Natural killer cell treated with Interleukin-12 subunit alpha and Interleukin-12 subunit beta and Interleukin-15 and Interleukin-18, amount 100 ng/mL, for 72 hours (primary cell): ENCODE data around the gene FBXL17. TPM values are rescaled to one million over a fixed set of nuclear protein-coding genes. Genes with fewer than 3 reads are reported as not detected.

Experiments
- ATAC-seq, 2 donors: fragments of 150-1000 bp; cut with Tn5 transposase in 1 of 2; sonication (Bioruptor Pico), chemical (Tn5 transposase) in 1 of 2; 2 replicates each; pipeline ENCODE4 v1.10.0; 2021
- DNase-seq: peaks from one replicate; pipeline ENCODE4 v3.0.0; 2022; ENCODE audit warnings: low spot score
- H3K27ac Mint-ChIP-seq, 2 donors: 1 replicate in 1 of 2; 2 replicates in 1 of 2; pipeline ENCODE4 v1.8.0; 2022; ENCODE audit warnings: mixed read lengths in 2 of 2, mild to moderate bottlenecking in 1 of 2, moderate library complexity in 1 of 2
- H3K27me3 Mint-ChIP-seq, 2 donors: 1 replicate in 1 of 2; 2 replicates in 1 of 2; pipeline ENCODE4 v1.8.0; 2022; ENCODE audit warnings: mixed read lengths in 2 of 2
- H3K36me3 Mint-ChIP-seq: one replicate; pipeline ENCODE4 v1.8.0; 2022; ENCODE audit warnings: mixed read lengths
- H3K4me1 Mint-ChIP-seq, 2 donors: 1 replicate in 1 of 2; 2 replicates in 1 of 2; pipeline ENCODE4 v1.8.0; 2022; ENCODE audit warnings: low read depth in 2 of 2, mixed read lengths in 2 of 2, mild to moderate bottlenecking in 1 of 2
- H3K4me3 Mint-ChIP-seq: one replicate; pipeline ENCODE4 v1.8.0; 2022; ENCODE audit warnings: mixed read lengths
- H3K9me3 Mint-ChIP-seq: 2 replicates; pipeline ENCODE4 v1.8.0; 2022; ENCODE audit warnings: mixed read lengths
- total RNA-seq, 2 donors: library from RNA; stranded (reverse); gene quantifications; one replicate each; pipeline ENCODE4 v1.2.3, GENCODE V29; 2022

Gene FBXL17
- total RNA-seq, 2 donors from 2014 or later, result 11.5 to 14.1 TPM

- Mint-ChIP-seq H3K36me3 (peaks cover 6% of the 10 kb centered on the region), H3K27me3 (no peaks in the 10 kb centered on the region), H3K27ac (peak overlapping the region in 1 of 2 donors; percentile 31), H3K4me3 (no peak overlapping the region), H3K4me1 (peaks cover 5% of the 10 kb centered on the region in 2 donors), H3K9me3 (no peaks in the 10 kb centered on the region)
- no peak for ATAC-seq
- DNase-seq, result no peak
Measured at GRCh38 chr5:108361239-108361638, 20.7 kb downstream of the FBXL17 start.

- Mint-ChIP-seq H3K9me3 (no peaks in the 10 kb centered on the region), H3K36me3 (peaks cover 6% of the 10 kb centered on the region), H3K4me1 (peaks cover 5% of the 10 kb centered on the region in 2 donors), H3K27me3 (no peaks in the 10 kb centered on the region), H3K4me3 (no peak overlapping the region), H3K27ac (no peak overlapping the region)
- no peak for DNase-seq
- no peak for ATAC-seq
Measured at GRCh38 chr5:108360280-108360679, 21.6 kb downstream of the FBXL17 start.

- Mint-ChIP-seq H3K27me3 (no peaks in the 10 kb centered on the region), H3K27ac (no peak overlapping the region), H3K9me3 (no peaks in the 10 kb centered on the region), H3K4me3 (no peak overlapping the region), H3K4me1 (peaks cover 2 to 5% of the 10 kb centered on the region in 2 donors), H3K36me3 (peaks cover 6% of the 10 kb centered on the region)
- DNase-seq (no peak), ATAC-seq (no peak)
Measured at GRCh38 chr5:108356286-108356685, 25.6 kb downstream of the FBXL17 start.

- Mint-ChIP-seq H3K36me3 (no peaks in the 10 kb centered on the region), H3K4me1 (no peaks in the 10 kb centered on the region), H3K4me3 (no peak overlapping the region), H3K27me3 (no peaks in the 10 kb centered on the region), H3K27ac (no peak overlapping the region), H3K9me3 (no peaks in the 10 kb centered on the region)
- ATAC-seq (no peak), DNase-seq (no peak)
Measured at GRCh38 chr5:108353087-108353486, 28.8 kb downstream of the FBXL17 start.

- no peak for ATAC-seq
- no peak for DNase-seq
- Mint-ChIP-seq H3K27me3 (no peaks in the 10 kb centered on the region), H3K4me1 (no peaks in the 10 kb centered on the region), H3K36me3 (no peaks in the 10 kb centered on the region), H3K27ac (no peak overlapping the region), H3K4me3 (no peak overlapping the region), H3K9me3 (no peaks in the 10 kb centered on the region)
Measured at GRCh38 chr5:108345541-108346171, 36.2 kb downstream of the FBXL17 start.

DNA sequence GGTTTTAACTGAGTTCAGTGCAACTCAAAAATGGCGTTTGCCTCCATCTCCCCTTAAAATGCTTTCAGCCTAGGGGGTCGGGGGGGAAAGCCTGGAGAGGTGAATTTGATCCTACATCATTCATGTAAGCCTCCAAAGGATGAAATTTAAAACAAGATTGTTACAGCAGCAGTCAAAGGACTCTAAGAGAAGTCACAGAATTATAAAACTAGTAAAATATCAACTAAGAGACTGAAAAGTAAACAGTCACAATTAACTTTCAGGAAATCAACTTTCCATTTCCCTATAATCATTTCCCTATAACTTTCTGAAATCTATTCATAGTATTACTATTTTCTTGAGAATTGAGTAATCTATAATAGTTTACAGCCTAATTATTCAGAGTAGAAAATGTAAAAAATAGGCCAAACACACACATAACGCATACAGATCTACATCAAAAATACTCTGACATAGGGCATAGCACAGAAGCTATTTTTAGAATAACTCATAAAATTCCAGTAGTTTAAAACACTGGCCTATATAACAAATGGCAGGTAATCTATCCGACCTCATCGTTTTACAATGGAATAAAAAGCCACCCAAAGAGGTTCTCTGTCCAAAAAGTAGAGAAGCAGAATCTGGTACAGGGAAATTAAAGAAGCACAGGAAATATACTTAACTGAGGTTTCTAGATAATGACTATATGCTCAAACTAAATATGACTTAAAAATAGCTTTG is 37.6 kb downstream of the FBXL17 start:
- Mint-ChIP-seq H3K4me1 (no peaks in the 10 kb centered on the region), H3K36me3 (no peaks in the 10 kb centered on the region), H3K9me3 (no peaks in the 10 kb centered on the region), H3K4me3 (no peak overlapping the region), H3K27me3 (no peaks in the 10 kb centered on the region), H3K27ac (no peak overlapping the region)
- ATAC-seq (no peak), DNase-seq (no peak)

DNA sequence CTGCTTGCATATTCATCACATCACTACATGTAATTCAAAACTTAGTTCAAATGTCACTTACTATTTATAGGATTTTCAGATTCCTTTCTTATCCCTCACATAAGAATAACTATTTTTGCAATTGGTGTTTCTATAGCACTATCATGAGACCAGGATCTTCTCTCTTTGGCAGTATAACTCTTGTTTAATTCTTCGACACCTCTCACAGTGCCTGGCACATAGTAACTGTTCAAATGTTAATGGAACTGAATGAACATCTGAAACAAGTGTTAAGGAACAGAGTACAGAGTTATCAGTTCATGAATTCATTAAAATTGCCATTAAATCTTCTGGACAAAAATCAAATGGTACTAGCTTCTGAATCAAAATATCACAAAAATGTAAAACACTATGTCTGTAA is 40.0 kb downstream of the FBXL17 start:
- Mint-ChIP-seq H3K27me3 (no peaks in the 10 kb centered on the region), H3K4me3 (no peak overlapping the region), H3K4me1 (no peaks in the 10 kb centered on the region), H3K27ac (no peak overlapping the region), H3K9me3 (no peaks in the 10 kb centered on the region), H3K36me3 (no peaks in the 10 kb centered on the region)
- DNase-seq (no peak), ATAC-seq (no peak)

- Mint-ChIP-seq H3K27ac (no peak overlapping the region), H3K4me1 (no peaks in the 10 kb centered on the region), H3K9me3 (no peaks in the 10 kb centered on the region), H3K27me3 (no peaks in the 10 kb centered on the region), H3K4me3 (no peak overlapping the region), H3K36me3 (no peaks in the 10 kb centered on the region)
- no peak for ATAC-seq
- no peak for DNase-seq
Measured at GRCh38 chr5:108340131-108340530, 41.8 kb downstream of the FBXL17 start.

- Mint-ChIP-seq H3K27ac (no peak overlapping the region), H3K27me3 (no peaks in the 10 kb centered on the region), H3K36me3 (no peaks in the 10 kb centered on the region), H3K9me3 (no peaks in the 10 kb centered on the region), H3K4me3 (no peak overlapping the region), H3K4me1 (peaks cover 0 to 4% of the 10 kb centered on the region in 2 donors)
- DNase-seq (no peak), ATAC-seq (no peak)
Measured at GRCh38 chr5:108339220-108339619, 42.7 kb downstream of the FBXL17 start.

GRCh38 chr5:108334225-108334624 is 47.7 kb downstream of the FBXL17 start:
- Mint-ChIP-seq H3K4me1 (peaks cover 0 to 6% of the 10 kb centered on the region in 2 donors), H3K4me3 (no peak overlapping the region), H3K9me3 (no peaks in the 10 kb centered on the region), H3K27ac (no peak overlapping the region), H3K27me3 (no peaks in the 10 kb centered on the region), H3K36me3 (no peaks in the 10 kb centered on the region)
- ATAC-seq, result no peak
- DNase-seq, result no peak

GRCh38 chr5:108326982-108327381 is 54.9 kb downstream of the FBXL17 start:
- ATAC-seq, result no peak
- H3K27ac Mint-ChIP-seq, result no peak overlapping the region

GRCh38 chr5:108324886-108325285 is 57.0 kb downstream of the FBXL17 start:
- no peaks in the 10 kb centered on the region for H3K9me3 Mint-ChIP-seq
- ATAC-seq (no peak), DNase-seq (no peak)
- peaks cover 16% of the 10 kb centered on the region for H3K36me3 Mint-ChIP-seq
- peaks cover 0 to 5% of the 10 kb centered on the region in 2 donors for H3K4me1 Mint-ChIP-seq
- no peak overlapping the region for H3K4me3 Mint-ChIP-seq
- H3K27me3 Mint-ChIP-seq, result no peaks in the 10 kb centered on the region
- H3K27ac Mint-ChIP-seq, result no peak overlapping the region

More at GRCh38 chr5:108326982-108327381, 54.9 kb downstream of the FBXL17 start:
- no peak for DNase-seq
- Mint-ChIP-seq H3K4me1 (peaks cover 0 to 5% of the 10 kb centered on the region in 2 donors), H3K9me3 (no peaks in the 10 kb centered on the region), H3K27me3 (no peaks in the 10 kb centered on the region), H3K4me3 (no peak overlapping the region), H3K36me3 (peaks cover 16% of the 10 kb centered on the region)

- peaks cover 10% of the 10 kb centered on the region for H3K36me3 Mint-ChIP-seq
- no peak overlapping the region for H3K4me3 Mint-ChIP-seq
- ATAC-seq, result no peak
- H3K27me3 Mint-ChIP-seq, result no peaks in the 10 kb centered on the region
- H3K4me1 Mint-ChIP-seq, result peaks cover 0 to 3% of the 10 kb centered on the region in 2 donors
- no peak for DNase-seq
- no peak overlapping the region for H3K27ac Mint-ChIP-seq
- H3K9me3 Mint-ChIP-seq, result no peaks in the 10 kb centered on the region
Measured at GRCh38 chr5:108321341-108321740, 60.6 kb downstream of the FBXL17 start.

DNA sequence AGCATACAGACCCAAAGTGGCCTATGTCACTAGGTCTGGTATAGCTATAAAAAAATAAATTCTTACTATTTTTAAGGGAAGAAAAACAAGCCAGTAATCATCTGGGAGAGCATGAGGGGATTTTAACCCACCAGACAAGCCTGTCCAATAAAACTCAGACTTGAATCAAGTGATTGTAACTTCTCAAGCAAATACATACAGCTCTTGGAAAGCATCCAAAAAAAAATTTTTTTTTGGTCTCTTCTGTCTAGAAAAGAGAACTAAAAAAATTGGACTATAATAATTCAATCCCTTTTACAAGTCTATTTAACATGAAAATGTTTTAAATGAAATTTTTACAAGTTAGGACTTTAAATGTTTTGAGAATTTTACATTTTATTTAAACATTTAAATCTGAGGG is 61.7 kb downstream of the FBXL17 start:
- H3K27me3 Mint-ChIP-seq, result no peaks in the 10 kb centered on the region
- no peak overlapping the region for H3K27ac Mint-ChIP-seq
- H3K36me3 Mint-ChIP-seq, result peaks cover under 1% of the 10 kb centered on the region
- H3K4me3 Mint-ChIP-seq, result no peak overlapping the region
- no peak for DNase-seq
- no peak for ATAC-seq
- H3K4me1 Mint-ChIP-seq, result peaks cover 0 to 3% of the 10 kb centered on the region in 2 donors
- H3K9me3 Mint-ChIP-seq, result no peaks in the 10 kb centered on the region
